IMR-90 (cell line): Measurements from ENCODE around the gene RBM41. TPM values are rescaled to one million over a fixed set of nuclear protein-coding genes. Genes with fewer than 3 reads are reported as not detected.

Experiments used
- ATAC-seq: fragments of 200-7000 bp; cut with Tn5 transposase; 2 replicates; pipeline ENCODE4 v1.9.1; 2020; ENCODE audit warnings: low read depth, mild to moderate bottlenecking, moderate library complexity
- BruUV-seq: library from RNA; stranded (reverse); fragments of 400-500 nt; replicated peaks from 2 replicates; lab custom pipeline; 2021; lab: Mats Ljungman, UMichigan
- CTCF ChIA-PET: fragments of 300-600 bp; formaldehyde crosslinking; extraction: SDS; loops from one replicate; lab custom pipeline; 2021; ENCODE audit warnings: antibody characterized with exemption; lab: Yijun Ruan, JAX
- POLR2A ChIA-PET: fragments of 300-600 bp; sonication (Branson Sonifier 250); formaldehyde crosslinking; loops from one replicate; lab custom pipeline; 2022; ENCODE audit warnings: antibody characterized with exemption; ENCODE audit not compliant: unreplicated experiment; lab: Charles Lee
- DNase-seq: peaks from one replicate; pipeline ENCODE4 v3.0.0; 2013
- H2AFZ ChIP-seq: replicated peaks from 2 replicates; pipeline ENCODE3; 2013; ENCODE audit warnings: low read length, mild to moderate bottlenecking; ENCODE audit not compliant: poor library complexity
- H2AK5ac ChIP-seq: 2 replicates; pipeline ENCODE4 v1.6.1; 2013; ENCODE audit warnings: low read depth, low read length, inconsistent platforms
- H2AK9ac ChIP-seq: replicated peaks from 2 replicates; pipeline ENCODE3; 2013; ENCODE audit warnings: mild to moderate bottlenecking, low read depth, low read length, moderate library complexity; ENCODE audit not compliant: poor library complexity
- H2BK120ac ChIP-seq: 2 replicates; pipeline ENCODE4 v1.6.1; 2013; ENCODE audit warnings: low read depth, low read length, inconsistent platforms
- H2BK15ac ChIP-seq: 3 replicates; pipeline ENCODE4 v1.6.1; 2013; ENCODE audit warnings: low read depth, low read length, inconsistent platforms
- H2BK20ac ChIP-seq: 2 replicates; pipeline ENCODE4 v1.6.1; 2013; ENCODE audit warnings: low read depth, mild to moderate bottlenecking, inconsistent platforms, low read length, moderate library complexity
- H2BK5ac ChIP-seq: 2 replicates; pipeline ENCODE4 v1.6.1; 2013; ENCODE audit warnings: mild to moderate bottlenecking, low read depth, low read length, inconsistent platforms; ENCODE audit not compliant: poor library complexity, severe bottlenecking
- H3K14ac ChIP-seq: replicated peaks from 2 replicates; pipeline ENCODE4 v1.6.1; 2013; ENCODE audit warnings: low read depth, low read length, inconsistent platforms
- H3K18ac ChIP-seq: 2 replicates; pipeline ENCODE4 v1.6.1; 2013; ENCODE audit warnings: low read depth, low read length, control low read depth
- H3K23ac ChIP-seq: 2 replicates; pipeline ENCODE4 v1.6.1; 2013; ENCODE audit warnings: low read depth, low read length, inconsistent platforms
- H3K27ac ChIP-seq: 2 replicates; pipeline ENCODE4 v1.5.1; 2013; ENCODE audit warnings: mild to moderate bottlenecking, control low read depth, low read length; ENCODE audit not compliant: insufficient read depth
- H3K27me3 ChIP-seq: 2 replicates; pipeline ENCODE4 v1.6.1; 2013; ENCODE audit warnings: low read length; ENCODE audit not compliant: control insufficient read depth, insufficient read depth
- H3K36me3 ChIP-seq: 2 replicates; pipeline ENCODE4 v1.6.1; 2013; ENCODE audit warnings: low read length, mixed read lengths; ENCODE audit not compliant: control insufficient read depth, insufficient read depth
- H3K4ac ChIP-seq: 2 replicates; pipeline ENCODE4 v1.6.1; 2013; ENCODE audit warnings: low read depth, low read length, inconsistent platforms
- H3K4me1 ChIP-seq: 2 replicates; pipeline ENCODE4 v1.6.1; 2013; ENCODE audit warnings: low read length, mixed read lengths; ENCODE audit not compliant: control insufficient read depth, insufficient read depth
- H3K4me2 ChIP-seq: 2 replicates; pipeline ENCODE4 v1.6.1; 2013; ENCODE audit warnings: low read depth, mild to moderate bottlenecking, control low read depth, low read length, moderate library complexity
- H3K4me3 ChIP-seq: 2 replicates; pipeline ENCODE4 v1.5.1; 2013; ENCODE audit warnings: low read depth, mild to moderate bottlenecking, control low read depth, low read length, moderate library complexity; ENCODE audit not compliant: insufficient read depth
- H3K56ac ChIP-seq: 2 replicates; pipeline ENCODE4 v1.6.1; 2013; ENCODE audit warnings: low read length, inconsistent platforms; ENCODE audit not compliant: insufficient read depth; ENCODE audit errors: extremely low read depth
- H3K79me1 ChIP-seq, 2 experiments: 2 replicates each; pipeline ENCODE4 v1.6.1; 2013; ENCODE audit warnings: low read length in 2 of 2, inconsistent platforms in 1 of 2, low read depth in 1 of 2
- H3K9ac ChIP-seq: 2 replicates; pipeline ENCODE4 v1.6.1; 2013; ENCODE audit warnings: low read depth, low read length, control low read depth
- H3K9me1 ChIP-seq: 2 replicates; pipeline ENCODE4 v1.6.1; 2013; ENCODE audit warnings: low read length, inconsistent platforms; ENCODE audit not compliant: insufficient read depth
- H3K9me3 ChIP-seq: 2 replicates; pipeline ENCODE4 v1.6.1; 2013; ENCODE audit warnings: low read length; ENCODE audit not compliant: control insufficient read depth, insufficient read depth
- H4K20me1 ChIP-seq: 2 replicates; pipeline ENCODE4 v1.6.1; 2013; ENCODE audit warnings: low read length, inconsistent platforms; ENCODE audit not compliant: insufficient read depth
- H4K5ac ChIP-seq: 2 replicates; pipeline ENCODE4 v1.6.1; 2013; ENCODE audit warnings: mild to moderate bottlenecking, low read depth, low read length, control low read depth
- H4K8ac ChIP-seq, 2 experiments: 2 replicates each; pipeline ENCODE4 v1.6.1; 2013; ENCODE audit warnings: low read depth in 2 of 2, low read length in 2 of 2, control low read depth in 1 of 2, inconsistent platforms in 1 of 2
- H4K91ac ChIP-seq: 2 replicates; pipeline ENCODE4 v1.6.1; 2013; ENCODE audit warnings: low read depth, low read length, inconsistent platforms; ENCODE audit not compliant: insufficient read depth
- BHLHE40 ChIP-seq: fragments of 150-350 bp; IDR thresholded peaks from 2 replicates; pipeline ENCODE4 v1.6.1; 2016; ENCODE audit warnings: mild to moderate bottlenecking, low read depth, low read length
- CHD1 ChIP-seq: IDR thresholded peaks from 2 replicates; pipeline ENCODE4 v1.6.1; 2012; ENCODE audit warnings: low read depth, low read length, improper control_type of control experiment
- FOS ChIP-seq: fragments of 150-350 bp; IDR thresholded peaks from 2 replicates; pipeline ENCODE4 v1.6.1; 2016; ENCODE audit warnings: low read depth, low read length
- POLR2A ChIP-seq: IDR thresholded peaks from 2 replicates; pipeline ENCODE4 v1.6.1; 2012; ENCODE audit warnings: mild to moderate bottlenecking, low read depth, low read length
- RAD21 ChIP-seq: IDR thresholded peaks from 2 replicates; pipeline ENCODE4 v1.6.1; 2012; ENCODE audit warnings: low read length, improper control_type of control experiment
- RFX5 ChIP-seq: IDR thresholded peaks from 2 replicates; pipeline ENCODE4 v1.8.0; 2012; ENCODE audit warnings: low read depth, mild to moderate bottlenecking, low read length, moderate library complexity
- WGBS, 2 experiments: methylation state at CpG; one replicate each; pipeline versions ENCODE4 v1.1.5 to v1.1.7; 2013; ENCODE audit warnings: missing lambda C conversion rate in 2 of 2; ENCODE audit not compliant: insufficient read length in 1 of 2; ENCODE audit errors: extremely low coverage in 2 of 2; 5-methylcytosine and 5-hydroxymethylcytosine counted together
- dilution Hi-C: fragments of 300-500 bp; cut with HindIII; formaldehyde crosslinking; loops from one replicate; pipeline ENCODE4 v1.14.3; 2018; ENCODE audit warnings: low sequenced_read_pairs; ENCODE audit not compliant: unreplicated experiment
- in situ Hi-C: fragments of 300-500 bp; cut with MboI; formaldehyde crosslinking; loops from 3 replicates; pipeline ENCODE4 v1.14.3; 2019; ENCODE audit warnings: low sequenced_read_pairs, inconsistent platforms, mixed read lengths
- intact Hi-C: fragments of 100-400 bp; cut with micrococcal nuclease; formaldehyde crosslinking; loops from 2 replicates; pipeline ENCODE4 v1.10.0; 2022
- polyA plus RNA-seq, 3 experiments: library from polyadenylated mRNA; depleted of rRNA; stranded (reverse); fragments of >200 nt; gene quantifications; 2 replicates each; pipeline ENCODE4 v1.2.3, GENCODE V29; 2012; ENCODE audit warnings: low replicate concordance in 1 of 3
- total RNA-seq: library from RNA; depleted of rRNA; stranded (reverse); fragments of >200 nt; gene quantifications from 2 replicates; pipeline ENCODE4 v1.2.3, GENCODE V29; 2012
- TF ChIP-seq, protein P1 (sequence below): fragments of 150-350 bp; IDR thresholded peaks from 2 replicates; pipeline ENCODE4 v1.6.1; 2016; ENCODE audit warnings: low read depth, mild to moderate bottlenecking, low read length, moderate library complexity, borderline replicate concordance

The RBM41 gene
- total and polyA plus RNA-seq, 2 of the 4 experiments (the other 2 are of a cell fraction), result 3.9 to 8.6 TPM

DNA sequence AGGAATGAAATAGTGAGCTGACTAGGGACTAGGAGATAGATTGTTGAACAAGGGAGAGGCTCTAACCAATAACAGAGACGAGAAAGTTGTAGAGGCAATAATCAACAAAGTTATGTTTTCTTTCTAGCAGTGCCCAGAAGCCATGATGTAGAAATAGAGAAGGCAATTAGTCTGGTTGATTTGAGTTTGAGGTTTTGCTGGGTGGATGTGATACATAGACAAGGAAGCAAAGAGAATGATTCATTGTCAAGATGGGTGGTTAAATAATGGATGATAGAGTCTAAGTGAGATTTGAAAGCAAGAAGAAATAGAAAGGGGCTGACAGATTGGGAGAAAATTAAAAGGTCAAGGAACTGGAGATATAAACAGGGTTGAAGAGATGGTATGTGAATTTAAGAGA, 11.2 kb downstream of the RBM41 start:
- Histone ChIP-seq H3K14ac (no peak overlapping the region), H4K5ac (no peak overlapping the region), H3K4me2 (no peak overlapping the region), H3K4ac (no peak overlapping the region), H3K9ac (no peak overlapping the region), H3K27me3 (no peaks in the 10 kb centered on the region), H3K27ac (no peak overlapping the region), H3K4me1 (no peaks in the 10 kb centered on the region), H3K9me3 (no peaks in the 10 kb centered on the region), H3K79me1 (peaks cover 0 to 4% of the 10 kb centered on the region in 2 experiments; a peak in 1 of 4 replicates), H2AK9ac (no peak overlapping the region), H2BK5ac (no peak overlapping the region), H2AFZ (no peak overlapping the region), H3K4me3 (no peak overlapping the region), H3K18ac (no peak overlapping the region), H2AK5ac (no peak overlapping the region), H3K9me1 (no peaks in the 10 kb centered on the region), H3K56ac (no peak overlapping the region), H2BK15ac (no peak overlapping the region), H2BK20ac (no peak overlapping the region), H4K8ac (no peak overlapping the region), H4K20me1 (no peaks in the 10 kb centered on the region), H3K23ac (no peak overlapping the region), H4K91ac (no peak overlapping the region), H3K36me3 (0 out of 2 replicates have a peak, but pooled peaks cover 1% of the 10 kb centered on the region), H2BK120ac (no peak overlapping the region)
- TF ChIP-seq BHLHE40, result no peak
- TF ChIP-seq, protein P1, sequence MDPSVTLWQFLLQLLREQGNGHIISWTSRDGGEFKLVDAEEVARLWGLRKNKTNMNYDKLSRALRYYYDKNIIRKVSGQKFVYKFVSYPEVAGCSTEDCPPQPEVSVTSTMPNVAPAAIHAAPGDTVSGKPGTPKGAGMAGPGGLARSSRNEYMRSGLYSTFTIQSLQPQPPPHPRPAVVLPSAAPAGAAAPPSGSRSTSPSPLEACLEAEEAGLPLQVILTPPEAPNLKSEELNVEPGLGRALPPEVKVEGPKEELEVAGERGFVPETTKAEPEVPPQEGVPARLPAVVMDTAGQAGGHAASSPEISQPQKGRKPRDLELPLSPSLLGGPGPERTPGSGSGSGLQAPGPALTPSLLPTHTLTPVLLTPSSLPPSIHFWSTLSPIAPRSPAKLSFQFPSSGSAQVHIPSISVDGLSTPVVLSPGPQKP, result no peak
- TF ChIP-seq CHD1, result no peak
- no peak for TF ChIP-seq FOS
- no peak for TF ChIP-seq RFX5
- no peak for TF ChIP-seq RAD21
- TF ChIP-seq POLR2A, result no peak
- intact Hi-C loops, result no loop called here
- dilution Hi-C loops, result no loop called here
- in situ Hi-C loops, result no loop called here
- WGBS, 2 experiments, result no CpG with 5 or more reads among the region's 1 CpG
- POLR2A ChIA-PET, result no interaction called here
- DNase-seq (no peak), ATAC-seq (no peak)
- CTCF ChIA-PET, result no interaction called here
- no TSS peak for BruUV-seq
